K562 (cell line): Measurements from ENCODE around the gene MYCBP2. TPM values are rescaled to one million over a fixed set of nuclear protein-coding genes. Genes with fewer than 3 reads are reported as not detected.
A peak's percentile ranks its signal among the peaks of the same experiment; 100 is the strongest.

ENCODE experiments used
- ATAC-seq: fragments of 200-7000 bp; cut with Tn5 transposase; 3 replicates; pipeline ENCODE4 v1.9.1; 2020; ENCODE audit warnings: moderate library complexity
- BruUV-seq: library from RNA; stranded (reverse); fragments of 400-500 nt; replicated peaks from 2 replicates; lab custom pipeline; 2021; lab: Mats Ljungman, UMichigan
- CTCF ChIA-PET: fragments of 300-600 bp; formaldehyde crosslinking; extraction: SDS; loops from one replicate; lab custom pipeline; 2021; ENCODE audit warnings: low intra/inter-chr PET ratio; lab: Yijun Ruan, JAX
- POLR2A ChIA-PET: fragments of 300-600, 350-650 bp; sonication (Branson Sonifier 250); formaldehyde crosslinking; extraction: SDS; loops from one replicate; lab custom pipeline; 2021; ENCODE audit warnings: antibody characterized with exemption, inconsistent platforms; lab: Yijun Ruan, JAX
- DNase-seq, 4 experiments: peaks; one replicate each; pipeline versions ENCODE4 v3.0.0 to v3.0.0-alpha.2; 2011 to 2018; ENCODE audit warnings: low spot score in 3 of 4, mixed read lengths in 3 of 4; ENCODE audit errors: extremely low read depth in 1 of 4
- FAIRE-seq: peaks from 2 replicates; lab custom pipeline; 2011; peaks lifted over from hg19 to GRCh38; lab: Jason Lieb, UNC
- H2AFZ ChIP-seq: 2 replicates; pipeline ENCODE4 v1.6.0; 2011; ENCODE audit warnings: low read depth, low read length, control low read depth, inconsistent platforms
- H3K27ac ChIP-seq: fragments of 200-600 bp; 3 replicates; pipeline ENCODE4 v1.8.0; 2011; ENCODE audit warnings: low read depth, mild to moderate bottlenecking, control low read depth, inconsistent platforms, low read length, moderate library complexity, mixed read lengths; ENCODE audit errors: extremely low read depth
- H3K27me3 ChIP-seq, 2 experiments: fragments of 300-600 bp in 1 of 2; 2 replicates in 1 of 2; 3 replicates in 1 of 2; pipeline versions ENCODE4 v1.6.0 to v1.8.0; 2011; ENCODE audit warnings: inconsistent platforms in 2 of 2, low read length in 2 of 2, mild to moderate bottlenecking in 1 of 2, mixed read lengths in 1 of 2, moderate library complexity in 1 of 2; ENCODE audit not compliant: control insufficient read depth in 2 of 2, insufficient read depth in 2 of 2
- H3K36me3 ChIP-seq: fragments of 300-600 bp; 3 replicates; pipeline ENCODE4 v1.8.0; 2011; ENCODE audit warnings: mild to moderate bottlenecking, low read length, inconsistent platforms; ENCODE audit not compliant: control insufficient read depth, insufficient read depth
- H3K4me1 ChIP-seq, 2 experiments: fragments of 200-600 bp in 1 of 2; replicated peaks in 1 of 2; 2 replicates in 1 of 2; 3 replicates in 1 of 2; pipeline versions ENCODE4 v1.5.1 to v1.8.0; 2011; ENCODE audit warnings: inconsistent platforms in 2 of 2, low read length in 2 of 2, mild to moderate bottlenecking in 1 of 2, mixed read lengths in 1 of 2, moderate library complexity in 1 of 2; ENCODE audit not compliant: control insufficient read depth in 2 of 2, insufficient read depth in 2 of 2
- H3K4me2 ChIP-seq: 2 replicates; pipeline ENCODE4 v1.6.1; 2011; ENCODE audit warnings: low read length, control low read depth, inconsistent platforms, mixed read lengths; ENCODE audit not compliant: insufficient read depth
- H3K4me3 ChIP-seq: fragments of 200-600 bp; sonication (generic), shearing (Covaris generic); 2 replicates; pipeline ENCODE4 v1.5.1; 2016; ENCODE audit warnings: control low read depth, inconsistent platforms
- H3K79me2 ChIP-seq: fragments of 200-600 bp; 3 replicates; pipeline ENCODE4 v1.8.0; 2011; ENCODE audit warnings: low read length, inconsistent platforms; ENCODE audit not compliant: control insufficient read depth, insufficient read depth
- H3K9ac ChIP-seq, 2 experiments: 2 replicates each; pipeline versions ENCODE4 v1.6.0 to v1.6.1; 2011; ENCODE audit warnings: low read depth in 2 of 2, low read length in 2 of 2, control low read depth in 1 of 2, inconsistent platforms in 1 of 2, mild to moderate bottlenecking in 1 of 2, mixed read lengths in 1 of 2; ENCODE audit not compliant: insufficient read depth in 1 of 2
- H3K9me1 ChIP-seq: one replicate; pipeline ENCODE4 v1.6.0; 2011; ENCODE audit warnings: inconsistent platforms, mild to moderate bottlenecking, low read length, moderate library complexity; ENCODE audit not compliant: control insufficient read depth, insufficient read depth
- H3K9me3 ChIP-seq: replicated peaks from 2 replicates; pipeline ENCODE4 v1.5.1; 2011; ENCODE audit warnings: low read depth, low read length, inconsistent platforms; ENCODE audit not compliant: control insufficient read depth, insufficient read depth
- H4K20me1 ChIP-seq: replicated peaks from 2 replicates; pipeline ENCODE4 v1.6.1; 2011; ENCODE audit warnings: low read length, inconsistent platforms, mixed read lengths; ENCODE audit not compliant: control insufficient read depth, insufficient read depth
- ARID2 ChIP-seq: fragments of 450-650 bp; IDR thresholded peaks from 2 replicates; pipeline ENCODE4 v1.6.1; 2017; ENCODE audit warnings: antibody characterized with exemption, mild to moderate bottlenecking
- ATF1 ChIP-seq, 2 experiments: fragments of 450-650 bp in 1 of 2; IDR thresholded peaks; 2 replicates each; pipeline ENCODE4 v1.6.1; 2016; ENCODE audit warnings: missing compliant biosample characterization in 1 of 2, missing genetic modification characterization in 1 of 2
- ELK1 ChIP-seq: sonication (generic); formaldehyde crosslinking; IDR thresholded peaks from 2 replicates; pipeline ENCODE4 v1.8.1; 2022; ENCODE audit warnings: missing genetic modification reagents
- NRF1 ChIP-seq, 2 experiments: fragments of 450-650 bp; IDR thresholded peaks in 1 of 2; conservative IDR thresholded peaks in 1 of 2; 2 replicates each; pipeline ENCODE4 v1.6.1; 2014; ENCODE audit warnings: mild to moderate bottlenecking in 2 of 2
- ZNF121 ChIP-seq: sonication (generic); formaldehyde crosslinking; conservative IDR thresholded peaks from 2 replicates; pipeline ENCODE4 v1.8.0; 2022; ENCODE audit warnings: missing genetic modification reagents
- ZNF134 ChIP-seq: fragments of 250-450 bp; sonication (Bioruptor Pico); conservative IDR thresholded peaks from 2 replicates; pipeline ENCODE4 v1.4.0; 2020
- WGBS: fragments of 100-300 bp; shearing (Covaris generic); methylation state at CpG from one replicate; pipeline ENCODE4 v1.1.6; 2016; ENCODE audit warnings: low coverage, mixed read lengths; ENCODE audit not compliant: insufficient coverage; ENCODE audit errors: missing lambda C conversion rate; 5-methylcytosine and 5-hydroxymethylcytosine counted together
- in situ Hi-C: fragments of 300-500 bp; cut with MboI; formaldehyde crosslinking; loops from 4 replicates; pipeline ENCODE4 v1.15.0; 2018; ENCODE audit warnings: inconsistent platforms, mixed read lengths
- intact Hi-C: fragments of 100-400 bp; cut with micrococcal nuclease; formaldehyde crosslinking; loops from 2 replicates; pipeline ENCODE4 v1.14.2; 2022
- polyA plus RNA-seq, 8 experiments: library from polyadenylated mRNA; depleted of rRNA in 4 of 8; stranded (reverse) in 5 of 8; unstranded in 3 of 8; fragments of >200 nt; fragmentation: Nextera tagmentation in 2 of 8; fragmentation: Illumina TruSeq in 1 of 8; extraction: Ambion mirVana in 2 of 8; extraction: Trizol in 1 of 8; gene quantifications; 2 replicates each; pipeline versions ENCODE4 v1.2.1 to v1.2.3, GENCODE V29; 2011 to 2014; ENCODE audit warnings: inconsistent platforms in 1 of 8, missing spikeins in 1 of 8
- total RNA-seq, 7 experiments: library from RNA; depleted of rRNA in 6 of 7; stranded (reverse); fragments of >200 nt in 6 of 7; fragmentation: Illumina TruSeq in 2 of 7; extraction: Trizol in 2 of 7; gene quantifications; 2 replicates each; pipeline versions ENCODE4 v1.2.1 to v1.2.3, GENCODE V29; 2011 to 2021; ENCODE audit warnings: low replicate concordance in 1 of 7

Gene MYCBP2
- total and polyA plus RNA-seq, 9 of the 15 experiments (the other 6 are each of a cell fraction or from before 2014, with no cell fraction given), result 13.2 to 47.2 (median 28.9) TPM

GRCh38 chr13:77215543-77215942 lies 111.4 kb downstream of the MYCBP2 start:
- in situ Hi-C loops, result no loop called here
- Histone ChIP-seq H3K27ac (no peak overlapping the region), H3K79me2 (no peaks in the 10 kb centered on the region), H4K20me1 (no peaks in the 10 kb centered on the region), H3K4me2 (no peak overlapping the region), H3K27me3 (no peaks in the 10 kb centered on the region), H2AFZ (no peak overlapping the region), H3K9me3 (no peaks in the 10 kb centered on the region), H3K36me3 (peaks cover 29% of the 10 kb centered on the region; the same call in 2 of the 3 replicates), H3K9me1 (no peaks in the 10 kb centered on the region), H3K4me3 (no peak overlapping the region), H3K9ac (no peak overlapping the region), H3K4me1 (no peaks in the 10 kb centered on the region)
- no TSS peak for BruUV-seq
- ChIA-PET POLR2A (no interaction called here), CTCF (no interaction called here)
- DNase-seq (no peak), FAIRE-seq (no peak), ATAC-seq (no peak)
- no peak for TF ChIP-seq ARID2
- peak; percentile 64 for TF ChIP-seq ZNF121
- intact Hi-C loops, result no loop called here
- WGBS, result 100% methylated on average over 1 of the region's 2 CpGs

DNA sequence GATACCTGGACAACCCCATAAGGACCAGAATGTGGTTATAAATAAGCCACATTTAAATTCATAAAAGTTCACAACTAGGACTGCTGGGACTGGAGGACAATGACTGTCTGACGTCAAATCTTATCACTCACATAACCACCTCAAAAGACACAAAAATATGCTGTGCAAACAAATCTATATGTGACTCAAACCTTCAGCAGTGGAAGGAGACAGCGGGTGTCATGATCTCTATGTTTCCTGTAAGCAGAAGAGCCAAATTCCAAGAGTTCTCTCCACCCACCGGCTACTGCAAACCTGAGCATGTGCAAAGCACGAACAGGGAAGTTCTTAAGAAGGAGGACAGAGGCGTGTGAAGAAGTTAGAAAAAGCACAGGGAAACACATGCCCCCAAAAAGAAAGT lies 113.2 kb downstream of the MYCBP2 start:
- H3K4me2 ChIP-seq, result no peak overlapping the region

More for the DNA sequence above, 113.2 kb downstream of the MYCBP2 start:
- intact Hi-C loops (no loop called here), in situ Hi-C loops (no loop called here)
- TF ChIP-seq ATF1 (CRISPR knock-in tag; IDR thresholded peaks at IDR 0.05) (no peak), ATF1 (tag; IDR thresholded peaks at IDR 0.05) (0 out of 2 replicates have a peak, but pooled peaks have one; percentile 11), NRF1 (conservative IDR thresholded peaks at IDR 0.05 in 1 of 2, IDR thresholded peaks at IDR 0.05 in 1 of 2) (peak; percentile 66 to 70), ZNF134 (CRISPR knock-in tag) (peak; percentile 51; the same call in 1 of the 2 replicates), ZNF121 (no peak), ELK1 (no peak)
- H3K4me1 ChIP-seq, result no peaks in the 10 kb centered on the region
- H3K36me3 ChIP-seq, result peaks cover 35% of the 10 kb centered on the region; the same call in 2 of the 3 replicates
- BruUV-seq, result no TSS peak
- no peak overlapping the region for H3K9ac ChIP-seq
- ATAC-seq, result no peak
- H3K79me2 ChIP-seq, result no peaks in the 10 kb centered on the region
- H3K9me1 ChIP-seq, result no peaks in the 10 kb centered on the region
- FAIRE-seq, result peak; percentile 57
- no peak overlapping the region for H3K27ac ChIP-seq
- H3K9me3 ChIP-seq, result no peaks in the 10 kb centered on the region
- no peak overlapping the region for H2AFZ ChIP-seq
- H3K27me3 ChIP-seq, result no peaks in the 10 kb centered on the region
- peak in 2 of 4 experiments; percentile 3 to 9 for DNase-seq
- no peaks in the 10 kb centered on the region for H4K20me1 ChIP-seq
- ChIA-PET POLR2A (no interaction called here), CTCF (no interaction called here)
- H3K4me3 ChIP-seq, result no peak overlapping the region
- WGBS, result 36% methylated on average over 5 of the region's 5 CpGs
